Occipital lobe (tissue), 2 donors: ENCODE measurements around the gene MIPOL1. TPM values are rescaled to one million over a fixed set of nuclear protein-coding genes. Genes with fewer than 3 reads are reported as not detected.
"Not testable (repeated sequence)": the region's sequence is repeated elsewhere in the genome, so short reads cannot be mapped to it uniquely, and the experiment has no call there.

Experiments used
- DNase-seq: peaks from one replicate; lab custom pipeline; 2025; lab: John Stamatoyannopoulos, UW
- total RNA-seq: library from RNA; depleted of rRNA; stranded (reverse); fragments of >200 nt; gene quantifications from one replicate; pipeline ENCODE4 v1.2.3, GENCODE V29; 2014

MIPOL1 gene
- total RNA-seq, 1 donor from 2014 or later: 29.9 TPM

- DNase-seq: no peak
Observed at GRCh38 chr14:37526994-37527393, 329.3 kb downstream of the MIPOL1 start.

GRCh38 chr14:37539992-37540391, 342.3 kb downstream of the MIPOL1 start:
- DNase-seq: no peak

- DNase-seq: no peak
Observed at GRCh38 chr14:37544407-37544806, 346.7 kb downstream of the MIPOL1 start.

GRCh38 chr14:37545174-37545573, 347.4 kb downstream of the MIPOL1 start:
- no peak for DNase-seq

- DNase-seq: no peak
Observed at GRCh38 chr14:37546621-37547447, 349.1 kb downstream of the MIPOL1 start.

GRCh38 chr14:37550511-37550910, 352.8 kb downstream of the MIPOL1 start:
- DNase-seq: no peak

GRCh38 chr14:37551119-37551518, 353.4 kb downstream of the MIPOL1 start:
- DNase-seq: no peak

GRCh38 chr14:37553935-37554550, 356.3 kb downstream of the MIPOL1 start:
- DNase-seq: no peak

- DNase-seq: not testable (repeated sequence)
Observed at GRCh38 chr14:37555596-37555995, 357.9 kb downstream of the MIPOL1 start.

GRCh38 chr14:37558740-37559139, 361.0 kb downstream of the MIPOL1 start:
- no peak for DNase-seq

GRCh38 chr14:37559386-37559785, 361.6 kb downstream of the MIPOL1 start:
- DNase-seq: no peak

GRCh38 chr14:37563189-37563588, 365.5 kb downstream of the MIPOL1 start:
- DNase-seq: no peak

- no peak for DNase-seq
Observed at GRCh38 chr14:37565550-37565949, 367.8 kb downstream of the MIPOL1 start.

GRCh38 chr14:37566811-37567371, 369.2 kb downstream of the MIPOL1 start:
- DNase-seq: no peak

- no peak for DNase-seq
Observed at GRCh38 chr14:37569729-37570128, 372.0 kb downstream of the MIPOL1 start.

GRCh38 chr14:37571391-37571790, 373.7 kb downstream of the MIPOL1 start:
- no peak for DNase-seq

GRCh38 chr14:37573356-37573755, 375.6 kb downstream of the MIPOL1 start:
- no peak for DNase-seq

- DNase-seq: no peak
Observed at GRCh38 chr14:37579274-37579673, 381.5 kb downstream of the MIPOL1 start.

- no peak for DNase-seq
Observed at GRCh38 chr14:37580146-37580545, 382.4 kb downstream of the MIPOL1 start.

GRCh38 chr14:37583358-37584210, 385.8 kb downstream of the MIPOL1 start:
- DNase-seq: no peak

- DNase-seq: no peak
Observed at GRCh38 chr14:37584211-37585100, 386.7 kb downstream of the MIPOL1 start.
